Activated effector memory CD4-positive, alpha-beta T cell treated with Interleukin-2 at 50 U/mL for 16 hours (primary cell): Measurements from ENCODE around the gene LARGE1.

ENCODE experiments used
- DNase-seq: peaks from one replicate; pipeline ENCODE4 v3.0.0-alpha.2; 2020

The LARGE1 gene

DNA sequence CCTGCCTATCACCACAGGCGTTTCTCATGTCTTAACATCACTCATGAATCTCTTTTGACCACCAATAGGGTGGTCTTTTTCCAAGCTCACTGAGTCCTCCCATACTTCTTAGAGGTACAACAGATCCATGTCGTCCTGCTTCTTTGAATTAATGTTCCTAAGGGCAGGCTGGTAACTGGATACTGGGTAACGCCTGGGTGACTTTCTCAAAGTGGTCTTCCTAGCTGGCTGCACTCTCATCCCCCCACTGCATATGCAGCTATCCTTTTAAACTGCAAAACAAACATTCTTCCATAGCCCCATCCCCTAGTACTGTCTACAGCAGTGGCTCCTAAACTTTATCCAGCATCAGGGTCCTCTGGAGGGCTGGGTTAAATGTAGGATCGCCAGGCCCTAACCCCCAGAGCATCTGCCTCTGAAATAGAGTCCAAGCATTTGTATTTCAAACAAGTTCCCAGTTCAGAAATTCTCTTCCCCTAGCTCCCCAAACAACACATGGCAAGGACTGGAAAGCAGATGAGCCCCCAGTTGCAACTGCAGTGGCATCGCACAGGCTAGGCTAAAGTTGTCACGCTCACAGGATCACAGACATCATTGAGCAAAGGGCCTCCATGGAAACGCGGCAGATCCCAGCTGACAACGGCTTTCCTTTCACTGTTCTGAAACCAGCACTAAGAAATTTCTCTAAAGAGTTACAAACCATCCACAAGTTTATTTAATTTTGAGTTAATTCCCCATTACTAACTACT is 204.9 kb downstream of the LARGE1 start:
- DNase-seq: no peak

DNA sequence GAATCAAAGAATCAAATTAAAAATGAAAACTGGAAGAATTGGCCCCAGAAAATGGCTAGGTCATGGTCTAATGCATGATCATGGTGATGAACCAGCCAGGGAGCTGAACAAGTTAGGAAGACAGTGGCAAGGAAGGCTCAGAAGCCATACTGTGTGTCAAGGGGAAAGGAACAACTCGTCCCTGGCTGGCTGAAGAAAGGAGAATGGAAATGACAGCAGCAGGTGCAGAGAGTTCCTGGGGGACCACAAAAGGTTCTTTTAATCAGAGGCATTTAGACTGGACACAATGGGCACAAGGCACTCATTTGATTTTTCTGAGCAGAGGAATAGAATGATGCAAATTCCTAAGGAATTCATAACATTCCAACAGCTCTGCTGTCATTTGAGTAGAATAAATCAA is 209.9 kb downstream of the LARGE1 start:
- no peak for DNase-seq

DNA sequence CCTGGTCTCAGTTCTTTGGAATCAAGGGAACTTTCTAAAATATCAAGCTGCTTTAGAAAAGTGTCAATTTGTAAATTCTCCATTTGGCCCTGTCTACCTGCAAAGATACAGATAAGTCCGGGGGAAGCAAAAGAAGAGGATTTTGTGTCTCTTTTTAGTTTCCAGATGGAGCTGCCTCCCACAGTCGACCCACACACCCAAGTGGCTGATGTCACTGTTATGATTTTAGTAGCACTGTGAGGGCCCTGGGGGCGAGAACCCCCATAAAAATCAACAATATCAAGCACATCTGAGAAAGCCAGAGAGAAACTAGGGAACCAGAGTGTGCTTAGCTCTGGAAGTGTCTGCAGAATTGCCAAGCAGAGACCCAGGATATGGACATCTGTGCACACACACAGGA is 212.7 kb downstream of the LARGE1 start:
- DNase-seq: no peak

DNA sequence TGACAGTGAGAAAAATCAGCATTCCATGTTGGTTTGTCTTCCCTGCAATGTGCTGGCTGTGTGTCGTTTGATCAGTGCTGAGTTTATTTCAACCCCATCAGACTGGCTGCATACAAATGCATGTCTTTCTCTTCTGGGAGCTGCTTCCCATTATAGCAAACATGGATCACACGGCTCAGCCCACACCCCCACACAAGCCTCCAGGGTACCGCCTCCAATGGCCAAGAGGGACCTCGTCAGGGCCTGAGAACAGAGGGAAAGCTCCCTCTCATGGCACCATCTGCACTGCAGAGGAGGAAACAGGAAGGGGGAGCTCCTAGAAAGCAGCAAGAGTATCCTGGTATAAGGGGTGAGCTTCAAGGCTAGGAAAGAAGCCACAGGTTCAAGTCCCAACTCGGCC is 214.2 kb downstream of the LARGE1 start:
- DNase-seq: no peak

DNA sequence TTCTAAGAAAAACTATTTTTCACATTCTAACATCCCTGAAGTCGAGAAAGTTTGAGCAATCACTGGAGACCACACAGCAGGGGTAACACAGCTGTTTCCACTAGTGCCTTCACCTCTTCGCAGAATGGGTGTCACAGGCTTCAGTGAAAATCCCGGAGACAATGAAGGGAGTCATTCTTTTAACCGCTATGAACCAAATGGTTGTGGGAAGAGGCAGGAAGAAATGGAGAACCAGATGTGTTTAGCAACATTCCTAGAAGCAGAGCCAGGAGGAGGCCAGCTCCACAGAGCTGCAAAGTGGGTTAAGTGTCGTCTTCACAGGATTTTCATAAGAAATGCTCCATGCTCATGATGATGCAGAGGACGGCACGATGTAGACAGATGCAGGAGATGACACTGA is 221.1 kb downstream of the LARGE1 start:
- no peak for DNase-seq

DNA sequence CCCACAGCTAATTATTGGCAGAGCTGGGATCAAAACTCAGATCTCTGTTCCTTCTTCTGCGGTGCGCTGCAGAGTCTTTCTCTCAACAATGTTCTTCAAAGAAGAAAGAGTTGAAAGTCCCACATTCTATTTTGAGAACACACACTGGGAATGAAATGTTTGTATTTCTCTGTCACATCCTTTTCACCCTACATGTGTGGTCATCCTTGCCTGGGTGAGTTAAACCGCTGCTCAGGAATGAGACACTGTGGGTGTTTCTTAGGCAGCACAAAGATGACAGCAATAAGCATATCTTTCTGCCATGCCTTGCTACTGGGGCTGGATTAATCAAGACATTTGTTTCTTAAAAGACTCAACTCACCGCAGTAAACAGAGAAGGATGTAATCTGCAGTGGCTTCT is 222.6 kb downstream of the LARGE1 start:
- no peak for DNase-seq

DNA sequence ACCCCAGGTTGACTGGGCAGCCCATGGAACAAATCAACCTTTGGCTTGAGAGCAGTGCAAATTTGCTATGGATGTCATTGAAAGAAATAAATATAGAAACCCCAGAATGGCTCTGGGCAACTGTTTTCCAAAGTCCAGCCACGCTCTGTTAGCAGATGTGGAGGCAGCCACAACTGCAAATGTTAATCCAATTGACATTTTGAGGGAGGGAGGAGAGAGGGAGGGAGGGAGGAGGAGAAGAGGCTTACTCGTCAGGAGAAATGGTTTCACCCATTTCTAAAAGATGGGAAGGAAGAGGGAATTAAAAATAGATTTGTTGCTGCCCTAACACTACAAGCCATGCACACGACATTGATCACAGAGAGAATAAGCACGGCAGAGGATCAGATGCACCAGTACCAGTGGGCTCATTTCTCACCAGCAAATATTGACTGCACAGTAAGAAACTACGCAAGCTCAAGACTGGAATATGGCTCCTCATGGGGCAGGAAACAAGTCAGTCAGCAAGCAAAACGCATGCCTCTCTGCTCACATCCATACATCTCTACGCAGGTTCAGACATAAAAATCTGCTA is 229.1 kb downstream of the LARGE1 start:
- DNase-seq: no peak

DNA sequence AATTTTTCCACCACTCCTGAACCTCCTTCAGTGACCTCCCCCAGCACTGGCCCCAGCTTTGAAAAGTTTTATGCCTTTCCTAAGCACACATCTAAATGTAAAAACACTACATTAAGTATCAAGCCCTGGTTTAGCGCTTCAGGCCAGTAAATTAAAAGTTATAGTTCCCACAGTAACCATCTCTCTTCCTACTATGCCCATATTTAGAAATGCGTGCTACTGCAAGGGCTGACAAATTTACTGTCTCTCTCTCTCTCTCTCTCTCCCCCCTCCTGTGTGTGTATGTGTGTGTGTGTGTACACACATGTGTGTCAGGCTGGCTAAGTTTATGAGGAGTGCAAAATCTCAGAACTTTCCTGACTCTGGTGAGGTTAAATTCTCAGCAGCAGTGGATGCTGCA is 231.4 kb downstream of the LARGE1 start:
- no peak for DNase-seq

DNA sequence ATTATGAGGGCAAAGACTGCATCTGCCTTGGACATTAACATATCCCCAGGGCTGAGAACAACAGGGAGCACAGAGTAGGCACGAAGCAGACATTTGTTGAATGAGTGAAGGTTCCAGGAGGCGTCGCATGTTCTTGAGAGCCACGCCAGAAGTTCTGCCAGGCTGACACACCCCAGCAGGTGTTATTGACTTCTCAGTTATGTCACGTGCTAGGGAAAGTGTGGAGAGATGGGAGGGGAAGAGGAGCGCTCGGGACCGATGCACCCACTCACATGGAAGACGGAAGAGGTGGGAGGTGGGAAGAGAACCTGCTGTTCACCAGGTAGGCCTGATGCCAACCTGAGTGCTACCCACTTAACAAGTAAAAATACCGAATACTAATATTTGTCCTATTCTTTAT is 232.8 kb downstream of the LARGE1 start:
- no peak for DNase-seq

DNA sequence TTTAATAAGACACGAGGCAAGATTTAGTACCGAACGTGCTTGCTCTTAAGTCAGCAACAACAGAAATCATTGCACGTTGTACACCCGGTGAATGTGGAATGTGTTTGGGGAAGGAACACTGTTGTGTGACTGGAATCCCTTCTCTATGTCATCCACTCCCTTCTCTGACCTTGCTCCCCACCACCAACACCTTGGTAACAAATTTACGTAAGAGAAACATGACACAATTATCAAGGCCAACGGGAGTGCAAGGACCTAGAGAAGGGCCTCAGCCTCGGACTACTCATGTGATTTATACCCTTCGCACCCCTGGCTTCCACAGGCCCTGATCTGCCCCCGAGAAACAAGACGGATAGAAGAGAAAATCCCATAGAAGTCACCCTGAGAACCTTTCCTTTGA is 236.2 kb downstream of the LARGE1 start:
- DNase-seq: no peak

DNA sequence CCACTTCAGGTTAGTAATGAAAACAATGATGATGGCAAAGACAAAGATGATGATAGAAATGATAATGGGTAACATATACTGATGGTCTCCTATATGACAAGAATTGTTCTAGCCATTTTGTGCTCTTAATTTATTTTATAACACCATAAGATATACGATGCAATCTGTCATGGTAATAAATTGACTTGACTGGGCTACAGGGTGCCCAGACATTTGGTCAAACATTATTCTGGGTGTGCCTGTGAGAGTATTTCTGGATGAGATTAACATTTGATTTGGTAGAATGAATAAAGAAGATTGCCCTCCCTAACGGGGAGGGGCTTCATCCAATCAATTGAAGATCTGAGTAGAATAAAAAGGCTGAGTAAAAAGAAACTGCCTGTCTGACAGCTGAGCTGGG is 237.3 kb downstream of the LARGE1 start:
- no peak for DNase-seq

DNA sequence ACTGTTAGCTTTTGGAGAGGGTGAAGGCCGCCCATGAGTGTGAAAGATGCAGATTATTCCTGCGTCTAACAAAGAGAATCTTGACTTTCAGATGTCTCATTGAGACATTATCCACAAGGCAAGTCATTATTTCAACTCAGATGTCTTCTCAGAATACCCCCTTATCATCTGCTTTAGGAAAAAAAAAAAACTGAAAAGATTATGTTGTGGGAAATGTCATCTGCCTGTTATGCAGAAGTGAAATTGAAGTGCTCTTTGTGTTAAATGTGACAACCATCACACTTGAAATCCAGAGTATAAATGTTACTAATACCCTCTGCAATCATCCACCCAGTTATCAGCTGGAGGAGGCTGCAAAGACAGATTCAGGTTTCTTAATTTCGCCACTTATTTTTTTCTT is 239.6 kb downstream of the LARGE1 start:
- no peak for DNase-seq

DNA sequence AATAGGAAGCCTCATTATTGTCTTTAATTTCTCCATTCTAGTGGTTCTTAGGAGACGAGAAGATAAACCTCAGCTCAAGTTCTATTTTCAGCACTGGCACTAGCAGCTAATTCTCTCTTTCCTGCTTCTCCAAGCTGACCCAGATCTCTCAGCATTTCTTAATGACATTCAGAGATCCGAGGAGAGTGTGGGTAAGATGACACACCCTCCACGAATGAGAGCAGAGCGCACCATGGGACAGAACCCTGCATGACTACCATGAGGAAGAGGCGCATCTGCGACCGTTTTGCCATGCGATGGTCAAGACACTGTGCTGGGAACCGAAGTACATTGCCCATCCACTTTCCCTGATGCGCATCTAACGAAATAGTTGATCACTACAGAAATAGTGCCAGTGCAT is 241.8 kb downstream of the LARGE1 start:
- no peak for DNase-seq

DNA sequence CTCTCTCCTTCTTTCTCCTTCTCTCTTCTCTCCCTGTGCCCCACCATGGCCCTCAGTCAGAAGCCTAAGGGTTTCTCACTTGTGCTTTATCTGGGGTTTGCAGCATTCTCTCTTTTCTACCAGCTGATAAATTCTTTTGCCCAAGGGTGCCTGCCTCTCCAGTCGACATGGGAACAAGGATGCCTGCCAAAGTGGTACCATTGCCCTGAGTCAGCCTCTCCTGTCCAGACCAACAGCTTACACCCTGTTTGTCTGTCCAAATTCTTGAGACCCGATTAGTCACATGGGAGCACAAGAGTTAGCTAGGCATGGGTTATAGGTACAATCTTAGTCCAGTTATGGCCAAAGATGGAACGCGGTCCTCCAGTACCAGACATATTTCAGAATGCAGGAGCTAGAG is 242.7 kb downstream of the LARGE1 start:
- DNase-seq: no peak

DNA sequence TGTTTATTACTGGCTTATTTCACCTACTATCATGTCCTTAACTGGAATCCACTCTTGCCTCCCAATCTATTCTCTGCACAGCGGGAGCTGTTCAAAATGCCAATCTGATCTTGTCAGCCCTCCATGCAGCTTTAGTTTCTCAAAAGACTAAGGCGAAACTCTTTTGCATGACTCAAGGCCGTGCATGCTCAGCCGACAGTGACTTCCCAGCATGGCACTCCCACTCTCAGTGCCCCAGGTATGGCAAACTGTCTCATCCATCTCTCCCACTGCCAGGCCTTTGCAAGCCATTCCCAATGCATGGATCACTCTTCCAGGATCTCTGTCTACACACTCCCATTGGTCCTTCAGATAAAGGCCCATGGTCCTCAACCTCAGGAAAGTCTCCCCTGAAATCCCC is 245.9 kb downstream of the LARGE1 start:
- no peak for DNase-seq

DNA sequence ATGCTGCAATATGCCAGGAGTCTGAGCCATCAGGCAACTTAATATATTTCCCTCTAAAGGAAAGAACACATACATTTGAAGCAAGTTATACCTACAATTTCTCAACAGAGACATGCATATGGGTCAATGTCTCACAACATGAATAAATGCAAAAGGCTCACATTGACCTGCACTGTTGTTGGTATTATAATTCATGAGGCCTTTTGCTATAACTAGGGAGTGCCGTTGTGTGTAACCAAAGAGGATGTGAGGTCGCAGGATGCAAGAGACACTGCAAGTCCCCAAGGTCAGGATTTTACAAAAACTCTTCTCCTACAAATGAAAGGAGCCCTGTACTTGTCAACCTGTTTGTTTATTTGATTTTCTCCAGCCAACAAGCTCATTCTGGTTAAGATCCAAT is 250.5 kb downstream of the LARGE1 start:
- DNase-seq: no peak

DNA sequence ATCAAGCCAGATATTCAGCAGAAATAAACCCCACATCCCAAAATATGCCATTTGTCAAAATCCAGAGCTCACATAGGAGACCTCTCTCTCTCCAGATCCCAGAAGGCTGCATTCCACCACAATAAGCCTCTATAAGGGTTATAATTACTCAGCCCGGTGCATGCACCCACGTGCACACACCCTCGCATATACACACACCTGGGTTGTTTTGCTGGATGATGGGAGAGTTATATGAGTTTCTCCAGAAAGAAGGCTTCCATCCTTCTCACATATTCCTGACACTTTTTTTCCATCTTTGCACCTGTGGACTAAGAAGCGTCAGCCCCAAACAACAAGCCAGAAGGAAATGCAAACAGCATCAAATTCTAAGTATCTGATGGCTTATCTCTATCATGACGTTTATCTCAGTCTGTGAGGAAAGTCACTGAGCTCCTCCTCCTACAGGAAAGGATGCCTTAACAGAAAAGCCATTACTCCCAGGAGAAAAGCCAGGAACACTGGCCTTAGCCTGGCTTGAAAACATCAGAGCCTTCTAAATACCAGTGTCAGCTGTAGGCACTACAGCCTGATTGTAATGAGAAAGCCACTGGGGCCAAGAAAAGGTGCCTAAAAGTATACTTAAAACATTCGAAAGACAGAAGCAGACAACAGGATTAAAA is 253.2 kb downstream of the LARGE1 start:
- DNase-seq: no peak

DNA sequence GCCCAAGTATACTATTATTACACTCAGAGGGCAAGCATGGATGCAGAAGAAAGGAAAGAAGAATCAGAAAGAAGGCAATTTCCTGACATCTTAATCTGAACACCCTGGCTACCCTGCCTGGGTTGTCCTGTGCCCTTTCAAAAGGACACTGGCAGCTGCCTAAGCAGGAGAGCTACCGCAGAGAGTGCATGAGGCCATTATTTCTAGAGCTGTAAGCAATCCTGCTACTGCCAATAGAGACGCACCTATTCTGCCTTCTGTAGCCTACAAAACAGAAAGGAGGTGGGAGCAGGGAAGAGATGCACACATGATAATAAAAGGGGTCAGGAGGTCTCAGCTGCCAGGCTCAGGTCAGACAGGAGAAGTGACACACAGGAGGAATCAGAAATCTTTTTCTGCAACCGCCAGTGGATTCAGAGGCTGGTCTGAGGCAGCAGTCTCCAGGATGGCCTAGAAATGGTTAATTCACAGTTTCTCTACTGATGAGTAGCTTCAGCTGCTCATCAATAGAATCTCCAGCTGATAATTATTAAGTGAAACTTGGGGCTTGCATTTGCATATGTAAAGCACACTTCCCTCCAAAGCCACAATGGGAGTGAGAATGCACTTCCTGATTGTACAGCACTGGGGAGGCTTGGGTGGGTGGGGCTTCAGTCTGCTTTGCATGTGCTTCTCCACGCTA is 253.9 kb downstream of the LARGE1 start:
- no peak for DNase-seq

DNA sequence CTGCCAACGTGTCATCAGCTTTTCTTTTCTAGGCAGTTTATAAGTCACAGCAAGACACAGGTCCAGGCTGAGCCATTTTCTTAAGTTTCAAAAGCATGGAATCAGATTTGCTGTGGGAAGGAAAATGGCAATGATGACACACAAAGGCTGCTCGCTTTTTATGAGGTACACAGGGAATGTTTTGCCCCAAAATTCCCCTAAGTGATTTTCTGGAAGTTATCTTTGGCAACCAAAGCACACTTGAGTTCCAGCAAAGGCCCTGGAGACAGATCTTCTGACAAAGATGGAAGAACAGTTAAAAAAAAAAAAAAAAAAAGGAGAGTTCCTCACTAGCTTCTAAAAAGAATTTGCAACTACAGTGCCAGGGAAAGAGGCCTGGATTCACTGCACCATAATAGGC is 260.8 kb downstream of the LARGE1 start:
- DNase-seq: no peak

DNA sequence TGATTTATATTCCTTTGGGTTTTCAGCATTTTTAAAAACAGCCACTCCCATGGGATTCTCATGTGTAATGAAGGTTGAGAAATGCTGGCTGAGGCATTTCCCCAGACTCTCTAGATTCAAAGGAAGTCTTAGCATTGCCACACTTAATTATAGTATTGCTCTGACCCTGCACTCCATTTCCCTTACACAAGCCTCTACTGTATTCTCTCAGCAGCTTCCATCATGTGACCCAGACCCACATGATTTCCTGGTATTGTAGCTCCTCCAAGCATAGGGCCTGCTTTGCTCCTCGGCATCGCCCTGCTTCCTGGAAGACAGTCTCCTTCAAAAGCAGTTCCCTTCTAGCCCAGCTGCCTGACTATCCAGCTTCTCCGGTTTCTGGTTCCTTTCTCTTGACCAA is 261.5 kb downstream of the LARGE1 start:
- no peak for DNase-seq

DNA sequence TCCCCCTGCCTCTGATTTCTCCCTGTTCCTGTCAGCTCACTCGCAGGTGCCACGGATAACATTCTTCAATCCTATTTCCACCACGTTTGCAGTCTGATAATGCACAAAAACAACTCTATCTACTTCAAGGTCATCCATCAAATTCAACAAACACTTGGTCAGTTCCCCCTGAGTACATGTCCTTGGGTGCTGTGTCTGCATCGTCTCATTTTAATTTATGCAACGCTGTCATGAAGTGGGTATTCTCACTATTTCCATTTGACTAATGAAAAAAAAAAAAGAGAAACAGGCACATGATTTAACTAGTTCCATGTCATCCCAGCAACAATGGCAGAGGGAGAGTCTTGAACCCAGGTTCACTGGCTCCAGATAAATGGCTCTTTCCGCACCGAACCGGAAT is 262.6 kb downstream of the LARGE1 start:
- no peak for DNase-seq

DNA sequence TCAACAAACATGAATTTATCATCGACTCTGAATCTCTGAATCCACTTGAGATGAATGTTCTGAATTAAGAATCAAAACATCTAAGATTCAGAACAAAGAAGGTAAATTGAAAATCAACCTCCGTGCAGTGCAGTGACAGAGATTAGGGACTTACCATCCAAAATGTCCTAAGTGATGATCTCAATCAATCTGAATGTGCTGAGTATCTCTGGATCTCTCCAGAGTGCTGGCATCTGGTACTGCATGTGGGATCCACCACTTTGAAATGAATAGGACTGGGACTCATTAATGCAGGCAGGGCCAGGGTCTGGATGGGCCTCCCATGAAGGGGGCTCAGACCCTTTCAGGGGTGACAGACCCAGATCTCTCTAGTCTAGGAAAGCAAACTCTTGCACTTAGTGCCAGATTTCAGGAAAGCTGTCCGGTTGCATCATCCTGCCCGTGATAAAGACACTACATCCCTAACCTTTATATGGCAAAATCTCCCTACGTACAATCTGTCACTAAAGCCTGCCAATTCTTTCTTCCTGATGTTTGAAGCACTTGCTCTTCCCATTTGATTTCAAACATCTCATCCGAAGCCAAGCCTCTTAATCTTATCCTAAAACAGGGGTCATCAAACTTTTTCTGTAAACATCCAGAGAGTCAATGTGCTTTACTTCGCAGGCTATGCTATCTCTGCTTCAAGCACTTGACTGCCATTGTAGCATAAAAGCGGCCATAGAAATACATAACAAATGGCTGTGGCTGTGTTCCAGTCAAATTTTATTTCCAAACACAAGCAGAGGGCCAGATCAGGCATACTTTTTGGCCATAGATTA is 263.3 kb downstream of the LARGE1 start:
- no peak for DNase-seq
